Measurements from ENCODE around the gene PCCA.

- TF ChIP-seq POLR2A (IDR thresholded peaks at IDR 0.05) (no peak), CTCF (IDR thresholded peaks at IDR 0.05) (no peak), EP300 (IDR thresholded peaks at IDR 0.05) (no peak), POLR2AphosphoS5 (IDR thresholded peaks at IDR 0.05) (peak in 1 of 3 donors; percentile 7)
These were observed 304.1 kb downstream of the PCCA start for GRCh38 chr13:100392709-100393630.

Measured in suprapubic skin (tissue), 4 donors.